GM23248 (cell line): ENCODE results near the gene ATG7. TPM values are rescaled to one million over a fixed set of nuclear protein-coding genes. Genes with fewer than 3 reads are reported as not detected.

Experiments
- DNase-seq: peaks from one replicate; pipeline ENCODE4 v3.0.0-alpha.2; 2015
- H2AFZ ChIP-seq: fragments of 200-600 bp; sonication (generic); 2 replicates; pipeline ENCODE4 v1.6.1; 2016; ENCODE audit warnings: antibody characterized with exemption
- H3F3A ChIP-seq: fragments of 200-600 bp; sonication (generic); 2 replicates; pipeline ENCODE4 v1.6.1; 2016; ENCODE audit warnings: mild to moderate bottlenecking, antibody characterized with exemption, mixed run types; ENCODE audit not compliant: insufficient read depth
- H3K27ac ChIP-seq: fragments of 200-600 bp; sonication (generic); 2 replicates; pipeline ENCODE4 v1.5.1; 2016; ENCODE audit warnings: mild to moderate bottlenecking
- H3K27me3 ChIP-seq: fragments of 200-600 bp; sonication (generic); replicated peaks from 2 replicates; pipeline ENCODE4 v1.6.1; 2016; ENCODE audit warnings: mild to moderate bottlenecking; ENCODE audit not compliant: insufficient read depth
- H3K36me3 ChIP-seq: fragments of 200-600 bp; sonication (generic); 2 replicates; pipeline ENCODE4 v1.6.1; 2016; ENCODE audit warnings: low read depth, mild to moderate bottlenecking
- H3K4me1 ChIP-seq: fragments of 200-600 bp; sonication (generic); 2 replicates; pipeline ENCODE4 v1.6.1; 2016; ENCODE audit warnings: mild to moderate bottlenecking; ENCODE audit not compliant: insufficient read depth
- H3K4me2 ChIP-seq: fragments of 200-600 bp; sonication (generic); one replicate; pipeline ENCODE4 v1.6.1; 2016; ENCODE audit warnings: mild to moderate bottlenecking; ENCODE audit not compliant: unreplicated experiment
- H3K4me3 ChIP-seq: fragments of 200-600 bp; sonication (generic); 2 replicates; pipeline ENCODE4 v1.5.1; 2016; ENCODE audit warnings: mild to moderate bottlenecking
- H3K79me2 ChIP-seq: fragments of 200-600 bp; sonication (generic); 2 replicates; pipeline ENCODE4 v1.6.1; 2016; ENCODE audit warnings: mild to moderate bottlenecking; ENCODE audit not compliant: insufficient read depth
- H3K9ac ChIP-seq: fragments of 200-600 bp; sonication (generic); 2 replicates; pipeline ENCODE4 v1.6.1; 2016; ENCODE audit warnings: mild to moderate bottlenecking
- H3K9me2 ChIP-seq: fragments of 200-600 bp; sonication (generic); 2 replicates; pipeline ENCODE4 v1.6.1; 2016; ENCODE audit warnings: mixed run types, mild to moderate bottlenecking, moderate library complexity; ENCODE audit not compliant: insufficient read depth
- H3K9me3 ChIP-seq: fragments of 200-600 bp; sonication (generic); one replicate; pipeline ENCODE4 v1.6.1; 2017; ENCODE audit warnings: low read depth
- H4K20me1 ChIP-seq: fragments of 200-600 bp; sonication (generic); 2 replicates; pipeline ENCODE4 v1.6.0; 2016; ENCODE audit not compliant: insufficient read depth
- EZH2 ChIP-seq: fragments of 200-600 bp; sonication (generic); IDR thresholded peaks from 2 replicates; pipeline ENCODE4 v1.6.1; 2018; ENCODE audit warnings: antibody characterized with exemption, mild to moderate bottlenecking; ENCODE audit not compliant: insufficient read depth, poor library complexity, severe bottlenecking
- EZH2phosphoT487 ChIP-seq: fragments of 200-600 bp; sonication (generic); IDR thresholded peaks from 2 replicates; pipeline ENCODE4 v1.6.1; 2018; ENCODE audit warnings: antibody characterized with exemption, moderate library complexity, mild to moderate bottlenecking, low read depth; ENCODE audit not compliant: insufficient read depth
- WGBS, 2 experiments: methylation state at CpG; one replicate each; pipeline ENCODE4 v1.1.6; 2015 to 2017; ENCODE audit warnings: low lambda C conversion rate in 2 of 2, low coverage in 1 of 2; ENCODE audit errors: missing lambda C conversion rate in 2 of 2; 5-methylcytosine and 5-hydroxymethylcytosine counted together
- in situ Hi-C: fragments of 300-500 bp; cut with MboI; formaldehyde crosslinking; loops from 2 replicates; pipeline ENCODE4 v1.15.0; 2020
- polyA plus RNA-seq: library from polyadenylated mRNA; unstranded; fragments of >200 nt; fragmentation: Nextera tagmentation; extraction: Ambion mirVana; gene quantifications from 2 replicates; pipeline ENCODE4 v1.2.1, GENCODE V29; 2016
- total RNA-seq: library from RNA; depleted of rRNA; stranded (reverse); fragments of >200 nt; shearing (Covaris generic); gene quantifications from 2 replicates; pipeline ENCODE4 v1.2.3, GENCODE V29; 2014

Gene ATG7
- total and polyA plus RNA-seq, 2 experiments from 2014 or later: 40.5 to 67.5 TPM

DNA sequence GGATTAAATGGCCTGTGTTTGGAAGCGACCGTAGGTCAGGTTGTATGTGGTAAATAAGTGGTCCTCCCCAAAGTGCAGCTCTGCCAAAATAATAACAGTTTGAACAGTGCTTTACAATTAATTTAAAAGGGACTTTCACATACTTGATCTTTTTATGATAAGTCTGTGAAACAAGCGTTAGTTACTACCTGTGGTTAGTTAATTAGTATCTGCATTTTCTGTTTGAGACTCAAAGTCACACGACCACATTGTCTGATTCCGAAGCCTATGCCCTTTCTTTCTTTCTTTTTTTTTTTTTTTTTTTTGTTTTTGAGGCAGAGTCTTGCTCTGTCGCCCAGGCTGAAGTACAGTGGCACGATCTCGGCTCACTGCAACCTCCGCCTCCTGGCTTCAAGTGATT is 45.1 kb downstream of the ATG7 start:
- in situ Hi-C loops: no loop called here
- no peaks in the 10 kb centered on the region for H3K9me2 ChIP-seq
- H3K79me2 ChIP-seq: no peaks in the 10 kb centered on the region
- H3K27ac ChIP-seq: no peak overlapping the region
- 86 to 88% methylated on average over 8 to 9 of the region's 9 CpGs for WGBS, 2 experiments
- H3K4me2 ChIP-seq: no peak overlapping the region
- H3F3A ChIP-seq: no peaks in the 10 kb centered on the region
- H3K9me3 ChIP-seq: no peaks in the 10 kb centered on the region
- TF ChIP-seq EZH2phosphoT487 (no peak), EZH2 (no peak)
- no peak for DNase-seq
- H3K4me1 ChIP-seq: no peaks in the 10 kb centered on the region
- no peak overlapping the region for H3K4me3 ChIP-seq
- no peak overlapping the region for H3K9ac ChIP-seq
- no peaks in the 10 kb centered on the region for H4K20me1 ChIP-seq
- H2AFZ ChIP-seq: no peak overlapping the region
- H3K36me3 ChIP-seq: peaks cover 46% of the 10 kb centered on the region
- no peaks in the 10 kb centered on the region for H3K27me3 ChIP-seq

DNA sequence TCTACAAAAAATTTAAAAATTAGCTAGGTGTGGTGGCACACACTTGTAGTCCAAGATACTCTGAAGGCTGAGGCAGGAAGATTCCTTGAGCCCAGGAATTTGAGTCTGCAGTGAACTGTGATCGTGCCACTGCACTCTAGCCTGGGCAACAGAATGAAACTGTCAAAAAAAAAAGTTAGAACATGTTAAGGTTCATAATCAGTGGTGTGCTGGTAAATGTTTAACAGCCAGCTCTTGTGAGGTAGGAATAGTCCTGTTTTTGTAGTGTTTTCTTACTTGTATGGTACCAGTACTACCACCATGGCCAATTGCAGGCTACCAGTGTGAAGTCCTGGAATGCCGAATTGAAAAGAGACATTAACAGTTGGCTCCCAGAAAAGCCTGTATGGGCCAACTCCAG is 50.7 kb downstream of the ATG7 start:
- WGBS, 2 experiments: 60 to 61% methylated on average over 2 of the region's 2 CpGs
- Histone ChIP-seq H3K79me2 (no peaks in the 10 kb centered on the region), H3K27me3 (no peaks in the 10 kb centered on the region), H3F3A (peaks cover 15% of the 10 kb centered on the region; the same call in 1 of the 2 replicates), H3K27ac (no peak overlapping the region), H2AFZ (no peak overlapping the region), H3K4me2 (no peak overlapping the region), H3K9me3 (no peaks in the 10 kb centered on the region), H3K9me2 (no peaks in the 10 kb centered on the region), H3K36me3 (peaks cover 13% of the 10 kb centered on the region; the same call in 1 of the 2 replicates), H4K20me1 (no peaks in the 10 kb centered on the region), H3K4me3 (no peak overlapping the region), H3K4me1 (peaks cover 15% of the 10 kb centered on the region), H3K9ac (no peak overlapping the region)
- TF ChIP-seq EZH2 (no peak), EZH2phosphoT487 (no peak)
- DNase-seq: no peak
- in situ Hi-C loops: no loop called here

DNA sequence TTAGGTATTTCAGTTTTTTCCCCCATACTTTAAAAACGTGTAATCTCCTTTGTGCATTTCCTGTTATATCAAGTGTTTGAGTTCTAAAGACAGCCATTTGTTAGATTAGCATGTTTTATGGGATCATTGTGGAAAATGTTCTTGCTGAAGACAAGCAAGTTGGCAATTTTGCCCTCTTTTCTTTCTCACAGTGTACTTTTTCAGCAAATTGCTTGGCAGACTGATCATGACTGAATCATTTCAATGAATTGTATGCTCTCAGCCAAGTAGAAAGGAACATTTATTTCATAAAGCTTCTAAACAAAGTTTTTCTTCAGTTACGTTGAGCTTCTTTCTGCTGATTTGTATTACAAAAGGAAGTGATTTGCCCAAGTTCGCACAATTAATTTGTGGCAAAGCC is 51.6 kb downstream of the ATG7 start:
- H3K36me3 ChIP-seq: peaks cover 13% of the 10 kb centered on the region; the same call in 1 of the 2 replicates

DNA sequence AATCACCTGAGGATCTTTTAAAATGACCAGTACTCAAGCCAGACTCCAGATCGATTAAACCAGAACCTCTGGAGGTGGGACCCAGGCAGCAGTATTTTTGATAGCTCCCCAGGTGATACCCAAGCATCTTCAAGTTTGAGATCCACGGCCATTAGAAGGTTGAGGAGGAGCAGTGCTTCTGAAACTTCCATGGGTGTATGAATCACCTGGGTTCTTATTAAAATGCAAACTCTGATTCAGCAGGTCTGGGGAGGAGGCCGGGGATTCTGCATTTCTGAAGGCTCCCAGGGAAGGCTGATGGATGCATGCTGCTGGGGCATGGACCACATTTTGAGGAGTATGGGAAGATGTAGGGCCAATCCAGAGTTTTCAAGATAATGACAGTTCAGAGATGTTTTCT is 55.4 kb downstream of the ATG7 start:
- TF ChIP-seq EZH2phosphoT487 (no peak), EZH2 (no peak)
- H3K36me3 ChIP-seq: peaks cover 4% of the 10 kb centered on the region; the same call in 1 of the 2 replicates
- no peak overlapping the region for H3K4me2 ChIP-seq
- H3K9me2 ChIP-seq: no peaks in the 10 kb centered on the region
- no peaks in the 10 kb centered on the region for H4K20me1 ChIP-seq
- no peaks in the 10 kb centered on the region for H3K79me2 ChIP-seq
- 97 to 98% methylated on average over 3 of the region's 3 CpGs for WGBS, 2 experiments
- H3K4me1 ChIP-seq: peaks cover 42% of the 10 kb centered on the region
- H3K27ac ChIP-seq: no peak overlapping the region
- H3F3A ChIP-seq: peaks cover 33% of the 10 kb centered on the region
- no peak overlapping the region for H2AFZ ChIP-seq
- H3K27me3 ChIP-seq: no peaks in the 10 kb centered on the region
- H3K4me3 ChIP-seq: no peak overlapping the region
- DNase-seq: no peak
- in situ Hi-C loops: loop anchor here (25.0 kb wide), 3 partner anchors 165 to 565 kb away; partner anchors contain the start of gene HRH1
- H3K9ac ChIP-seq: no peak overlapping the region
- H3K9me3 ChIP-seq: no peaks in the 10 kb centered on the region

More for the DNA sequence above, 51.6 kb downstream of the ATG7 start:
- Histone ChIP-seq H3K4me1 (peaks cover 22% of the 10 kb centered on the region), H4K20me1 (no peaks in the 10 kb centered on the region), H3F3A (peaks cover 20% of the 10 kb centered on the region), H3K27me3 (no peaks in the 10 kb centered on the region), H3K9me2 (no peaks in the 10 kb centered on the region), H2AFZ (no peak overlapping the region), H3K9me3 (no peaks in the 10 kb centered on the region), H3K79me2 (no peaks in the 10 kb centered on the region), H3K9ac (no peak overlapping the region), H3K4me2 (peak overlapping the region; percentile 21), H3K27ac (peak overlapping the region; percentile 39), H3K4me3 (no peak overlapping the region)
- 28 to 46% methylated on average over 3 of the region's 3 CpGs for WGBS, 2 experiments
- in situ Hi-C loops: no loop called here
- DNase-seq: peak; percentile 72
- TF ChIP-seq EZH2 (no peak), EZH2phosphoT487 (no peak)
